Effector memory CD4-positive, alpha-beta T cell (primary cell): ENCODE measurements around the gene VEZT.
"Not testable (repeated sequence)": the region's sequence is repeated elsewhere in the genome, so short reads cannot be mapped to it uniquely, and the experiment has no call there.

Experiments used
- DNase-seq, 3 donors: peaks; one replicate each; pipeline ENCODE4 v3.0.0-alpha.2; 2020
- H3K27ac ChIP-seq: 2 replicates; pipeline ENCODE4 v1.7.0; 2013; ENCODE audit warnings: mild to moderate bottlenecking, low read length, moderate library complexity; ENCODE audit not compliant: insufficient read depth, poor library complexity, severe bottlenecking
- H3K27me3 ChIP-seq: replicated peaks from 2 replicates; pipeline ENCODE4 v1.7.0; 2013; ENCODE audit warnings: mild to moderate bottlenecking, low read length; ENCODE audit not compliant: insufficient read depth, control insufficient read depth, poor library complexity, severe bottlenecking
- H3K36me3 ChIP-seq: 2 replicates; pipeline ENCODE4 v1.7.0; 2013; ENCODE audit warnings: mild to moderate bottlenecking, low read length, moderate library complexity; ENCODE audit not compliant: control insufficient read depth, insufficient read depth
- H3K4me1 ChIP-seq: 2 replicates; pipeline ENCODE4 v1.7.0; 2013; ENCODE audit warnings: low read length, mild to moderate bottlenecking; ENCODE audit not compliant: control insufficient read depth, insufficient read depth, poor library complexity, severe bottlenecking
- H3K4me3 ChIP-seq: 2 replicates; pipeline ENCODE4 v1.7.0; 2013; ENCODE audit warnings: low read length, low read depth, mild to moderate bottlenecking; ENCODE audit not compliant: insufficient read depth, poor library complexity, severe bottlenecking
- H3K9me3 ChIP-seq: 2 replicates; pipeline ENCODE4 v1.7.0; 2013; ENCODE audit warnings: mild to moderate bottlenecking, low read length, moderate library complexity; ENCODE audit not compliant: control insufficient read depth

The VEZT gene

DNA sequence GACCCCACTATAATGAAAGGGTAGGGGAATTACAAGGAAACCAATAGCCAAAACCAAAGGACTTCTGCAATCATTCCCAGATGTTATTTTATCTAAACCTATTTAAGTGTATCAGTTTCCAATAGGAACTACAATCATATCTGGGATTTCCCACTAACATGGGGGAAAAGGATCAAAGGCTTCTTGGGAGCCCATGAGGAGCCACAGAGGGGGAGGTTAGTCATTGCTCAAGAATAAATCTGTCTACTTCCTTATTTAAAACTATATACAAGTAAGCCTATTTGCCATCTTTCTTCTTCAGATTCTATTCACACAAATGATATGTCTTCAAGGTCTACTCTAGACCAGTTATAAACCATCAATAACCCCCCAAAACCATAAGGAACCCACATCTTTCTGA lies 33.5 kb upstream of the VEZT start:
- Histone ChIP-seq H3K4me3 (no peak overlapping the region), H3K9me3 (no peaks in the 10 kb centered on the region), H3K27ac (no peak overlapping the region), H3K4me1 (no peaks in the 10 kb centered on the region), H3K36me3 (no peaks in the 10 kb centered on the region), H3K27me3 (no peaks in the 10 kb centered on the region)
- DNase-seq, result no peak

DNA sequence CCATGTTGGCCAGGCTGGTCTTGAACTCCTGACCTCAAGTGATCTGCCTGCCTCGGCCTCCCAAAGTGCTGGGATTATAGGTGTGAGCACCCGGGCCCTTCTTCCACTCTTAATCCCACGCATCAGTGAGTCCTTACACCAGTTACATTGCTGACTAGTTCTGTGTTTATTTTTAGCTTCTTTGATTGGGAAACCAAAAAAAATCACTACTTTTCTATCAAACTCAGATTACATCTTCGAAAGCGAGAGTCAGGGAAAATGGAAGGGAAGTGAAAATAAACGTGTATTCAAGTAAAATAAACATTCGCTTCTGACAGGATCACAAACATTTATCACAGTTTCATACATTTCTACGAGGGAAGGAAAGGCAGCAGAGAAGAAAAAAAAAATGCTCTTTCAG lies 32.5 kb upstream of the VEZT start:
- DNase-seq, result no peak
- Histone ChIP-seq H3K27ac (no peak overlapping the region), H3K4me1 (no peaks in the 10 kb centered on the region), H3K9me3 (no peaks in the 10 kb centered on the region), H3K4me3 (no peak overlapping the region), H3K36me3 (no peaks in the 10 kb centered on the region), H3K27me3 (no peaks in the 10 kb centered on the region)

DNA sequence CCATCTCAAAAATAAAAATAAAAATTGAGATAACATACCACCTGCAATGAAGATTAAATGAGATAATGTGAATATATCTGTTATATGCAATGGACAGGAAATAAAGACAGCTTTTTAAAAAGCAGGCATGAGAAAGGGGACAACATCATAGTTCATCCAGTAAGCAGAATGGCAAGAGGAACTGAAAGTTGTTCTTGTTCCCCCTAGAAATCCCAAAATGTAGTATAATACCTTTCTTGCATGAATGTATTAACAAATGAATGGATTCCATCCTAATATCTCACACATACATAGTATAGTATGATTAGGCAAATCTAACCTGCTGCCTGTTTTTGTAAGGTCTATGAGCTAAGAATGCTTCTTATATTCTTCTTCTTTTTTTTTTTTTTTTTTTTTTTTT lies 31.8 kb upstream of the VEZT start:
- Histone ChIP-seq H3K4me1 (no peaks in the 10 kb centered on the region), H3K27me3 (no peaks in the 10 kb centered on the region), H3K4me3 (no peak overlapping the region), H3K36me3 (no peaks in the 10 kb centered on the region), H3K27ac (no peak overlapping the region), H3K9me3 (no peaks in the 10 kb centered on the region)
- DNase-seq, result no peak

DNA sequence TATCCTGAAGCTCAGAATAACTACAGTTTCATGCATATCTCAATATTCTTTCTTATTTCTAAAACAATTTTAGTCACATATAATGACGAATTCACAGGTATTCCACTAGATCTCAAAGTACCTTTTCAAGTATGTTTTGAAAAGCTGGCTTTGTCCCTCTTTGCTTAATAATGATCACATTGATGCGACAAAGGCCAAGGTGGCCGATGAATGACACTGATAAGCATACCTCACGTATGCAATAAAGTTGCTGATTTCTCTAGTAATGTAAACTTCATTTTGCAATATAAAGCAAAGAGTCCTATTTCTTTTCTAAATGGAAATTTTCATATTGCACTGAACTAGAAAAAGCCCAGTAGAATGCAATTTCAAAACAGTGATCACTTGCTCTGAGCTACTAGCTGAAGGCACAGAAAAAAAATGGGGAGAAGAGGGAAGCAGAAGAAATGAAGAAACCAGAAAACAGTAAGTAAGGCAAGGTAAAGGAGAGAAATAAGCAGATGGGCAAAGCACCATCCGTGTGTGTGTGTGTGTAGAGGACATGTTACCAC lies 29.7 kb upstream of the VEZT start:
- Histone ChIP-seq H3K36me3 (no peaks in the 10 kb centered on the region), H3K27ac (no peak overlapping the region), H3K9me3 (no peaks in the 10 kb centered on the region), H3K4me1 (no peaks in the 10 kb centered on the region), H3K27me3 (no peaks in the 10 kb centered on the region), H3K4me3 (no peak overlapping the region)
- no peak for DNase-seq

DNA sequence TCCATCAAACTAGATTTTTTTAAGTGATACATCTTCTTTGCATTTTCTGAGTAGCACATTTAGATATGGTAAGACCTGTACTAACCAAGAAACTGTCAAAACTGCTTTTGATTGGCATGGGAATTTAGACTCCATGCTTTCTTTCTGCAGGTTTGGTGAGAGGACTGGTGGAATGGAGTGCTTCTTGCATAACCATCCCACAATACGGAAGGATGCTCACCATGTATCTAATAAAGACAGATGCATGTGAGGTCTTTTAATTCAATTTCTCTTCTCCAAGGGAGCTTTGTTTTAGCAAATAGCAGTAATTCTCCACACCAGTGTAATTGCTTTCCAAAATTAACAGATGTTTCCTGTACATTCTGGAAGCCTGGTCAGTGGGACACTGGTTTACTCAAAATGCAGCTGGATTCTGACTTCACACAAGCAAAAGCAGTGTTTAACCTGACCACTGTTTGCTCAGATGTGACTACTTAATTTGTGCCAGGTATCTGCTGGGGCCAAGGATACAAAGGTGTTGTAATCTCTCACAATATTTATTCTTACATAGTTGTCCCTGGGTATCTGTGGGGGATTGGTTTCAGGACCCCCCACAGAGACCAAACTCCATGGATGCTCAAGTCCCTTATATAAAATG lies 26.4 kb upstream of the VEZT start:
- no peak for DNase-seq
- Histone ChIP-seq H3K27me3 (no peaks in the 10 kb centered on the region), H3K4me3 (no peak overlapping the region), H3K27ac (no peak overlapping the region), H3K36me3 (no peaks in the 10 kb centered on the region), H3K9me3 (no peaks in the 10 kb centered on the region), H3K4me1 (no peaks in the 10 kb centered on the region)

DNA sequence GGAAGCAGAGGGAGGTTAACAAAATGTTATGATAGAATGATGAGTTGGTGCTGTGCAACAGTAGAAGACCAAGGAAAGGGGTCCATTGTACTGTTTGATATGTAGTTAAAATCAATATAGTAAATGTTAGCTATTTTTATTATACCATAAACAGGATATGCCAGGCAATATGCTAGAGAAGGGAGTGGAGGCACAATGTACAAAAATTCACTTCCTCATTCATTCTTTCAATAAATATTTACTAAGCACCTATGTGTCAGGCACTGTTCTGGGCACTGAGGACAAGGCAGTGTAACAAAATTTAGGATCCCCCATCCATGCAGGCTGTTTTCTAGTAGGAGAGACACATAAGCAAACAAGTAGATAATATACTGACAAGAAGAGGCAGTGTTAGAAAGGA lies 25.3 kb upstream of the VEZT start:
- Histone ChIP-seq H3K4me1 (no peaks in the 10 kb centered on the region), H3K9me3 (no peaks in the 10 kb centered on the region), H3K36me3 (no peaks in the 10 kb centered on the region), H3K4me3 (no peak overlapping the region), H3K27me3 (no peaks in the 10 kb centered on the region), H3K27ac (no peak overlapping the region)
- DNase-seq, result no peak

DNA sequence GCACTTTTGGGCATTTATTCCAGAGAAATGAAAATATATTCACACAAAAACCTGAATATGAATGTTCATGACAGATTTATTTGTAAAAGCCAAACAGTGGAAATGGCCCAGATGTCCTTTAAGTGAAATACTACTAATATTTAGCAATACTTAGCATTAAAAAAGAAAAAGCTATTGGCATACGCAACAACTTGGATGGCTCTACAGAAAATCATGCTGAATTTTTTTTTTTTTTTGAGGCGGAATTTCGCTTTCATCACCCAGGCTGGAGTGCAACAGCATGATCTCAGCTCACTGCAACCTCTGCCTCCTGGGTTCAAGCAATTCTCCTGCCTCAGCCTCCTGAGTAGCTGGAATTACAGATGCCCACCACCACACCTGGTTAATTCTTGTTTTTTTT lies 24.5 kb upstream of the VEZT start:
- H3K4me1 ChIP-seq, result no peaks in the 10 kb centered on the region
- no peak overlapping the region for H3K4me3 ChIP-seq
- H3K27ac ChIP-seq, result no peak overlapping the region
- H3K9me3 ChIP-seq, result no peaks in the 10 kb centered on the region
- no peaks in the 10 kb centered on the region for H3K36me3 ChIP-seq
- no peak for DNase-seq
- no peaks in the 10 kb centered on the region for H3K27me3 ChIP-seq

DNA sequence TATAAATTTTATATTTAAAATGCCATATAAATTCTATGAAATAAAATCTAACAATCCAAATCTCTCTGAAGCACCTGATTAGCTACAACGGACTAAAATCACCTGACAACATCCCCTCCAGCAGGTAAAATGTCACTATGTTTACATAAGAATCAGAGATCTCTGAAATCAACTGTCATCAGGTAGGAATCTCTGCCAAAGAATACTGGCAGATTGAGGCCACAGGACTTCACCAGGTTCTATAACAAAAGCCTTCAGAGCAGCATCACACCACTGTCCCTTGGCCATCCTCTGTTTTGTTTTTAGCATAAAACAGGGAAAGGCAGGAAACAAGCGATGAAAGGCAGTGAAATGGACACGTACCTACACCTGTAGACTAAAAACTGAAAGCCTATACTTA lies 22.5 kb upstream of the VEZT start:
- H3K27me3 ChIP-seq, result no peaks in the 10 kb centered on the region
- no peak overlapping the region for H3K27ac ChIP-seq
- H3K4me3 ChIP-seq, result no peak overlapping the region
- H3K4me1 ChIP-seq, result no peaks in the 10 kb centered on the region
- H3K36me3 ChIP-seq, result no peaks in the 10 kb centered on the region
- DNase-seq, result no peak
- no peaks in the 10 kb centered on the region for H3K9me3 ChIP-seq

DNA sequence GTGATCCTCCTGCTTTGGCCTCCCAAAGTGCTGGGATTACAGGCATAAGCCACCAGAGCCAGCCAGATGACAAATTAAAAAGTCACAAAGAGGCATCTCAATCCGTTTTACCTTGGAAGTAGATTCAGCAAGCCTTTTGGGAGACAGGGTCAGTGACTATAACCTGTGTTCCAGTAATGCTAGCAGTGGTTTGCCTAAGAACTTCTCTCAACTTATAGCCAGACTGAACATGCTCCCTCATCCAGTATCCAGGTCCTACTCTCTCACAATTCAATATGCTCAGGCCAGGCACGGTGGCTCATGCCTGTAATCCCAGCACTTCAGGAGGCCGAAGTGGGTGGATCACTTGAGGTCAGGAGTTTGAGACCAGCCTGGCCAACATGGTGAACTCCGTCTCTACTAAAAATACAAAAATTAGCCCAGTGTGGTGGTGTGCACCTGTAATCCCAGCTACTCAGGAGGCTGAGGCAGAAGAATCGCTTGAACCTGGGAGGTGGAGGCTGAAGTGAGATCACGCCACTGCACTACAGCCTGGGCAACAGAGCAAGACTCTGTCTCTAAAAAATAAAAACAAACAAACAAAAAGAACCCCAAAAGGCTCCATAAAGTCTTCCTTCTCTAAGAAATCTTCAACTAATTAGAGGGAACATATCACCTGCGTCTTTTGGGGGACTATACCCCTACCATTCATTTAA lies 20.6 kb upstream of the VEZT start:
- H3K9me3 ChIP-seq, DNase-seq, H3K36me3 ChIP-seq, H3K27me3 ChIP-seq, H3K4me3 ChIP-seq, H3K27ac ChIP-seq, H3K4me1 ChIP-seq: not testable (repeated sequence)

DNA sequence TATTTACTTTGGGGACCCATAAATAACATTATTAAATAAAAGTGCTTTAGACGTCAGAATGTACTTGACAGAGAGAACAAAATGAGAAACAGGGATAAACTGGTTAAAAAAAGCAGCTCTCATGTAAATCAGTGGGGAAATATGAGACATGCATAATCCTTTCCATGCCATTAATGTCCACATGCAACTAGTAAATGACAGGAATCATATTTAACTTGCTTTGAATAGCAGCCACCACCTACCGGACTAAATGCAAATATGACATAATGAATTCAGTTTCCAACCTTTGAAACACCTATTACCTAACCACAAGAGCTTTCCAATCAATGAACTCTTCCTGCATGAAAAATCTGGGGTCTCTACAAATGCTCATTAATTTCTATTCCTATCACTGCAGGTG lies 20.0 kb upstream of the VEZT start:
- H3K36me3 ChIP-seq, result no peaks in the 10 kb centered on the region
- H3K4me3 ChIP-seq, result no peak overlapping the region
- H3K4me1 ChIP-seq, result no peaks in the 10 kb centered on the region
- H3K9me3 ChIP-seq, result no peaks in the 10 kb centered on the region
- H3K27ac ChIP-seq, result no peak overlapping the region
- DNase-seq, result no peak
- no peaks in the 10 kb centered on the region for H3K27me3 ChIP-seq
